Liver (tissue), 9 donors: ENCODE results near the gene CCDC179. TPM values are rescaled to one million over a fixed set of nuclear protein-coding genes. Genes with fewer than 3 reads are reported as not detected.

Experiments used
- DNase-seq: peaks from one replicate; pipeline ENCODE4 v3.0.0-alpha.2; 2017; ENCODE audit warnings: low spot score
- H3K27ac ChIP-seq, 2 donors: one replicate each; pipeline ENCODE4 v1.7.0; 2013; ENCODE audit warnings: inconsistent platforms in 2 of 2, low read length in 2 of 2, control low read depth in 1 of 2, low read depth in 1 of 2, mild to moderate bottlenecking in 1 of 2
- H3K27me3 ChIP-seq, 4 donors: one replicate each; pipeline versions ENCODE4 v1.6.1 to v1.7.0; 2013; ENCODE audit warnings: low read length in 3 of 4, inconsistent platforms in 1 of 4, mild to moderate bottlenecking in 1 of 4, moderate library complexity in 1 of 4; ENCODE audit not compliant: control insufficient read depth in 4 of 4, insufficient read depth in 4 of 4
- H3K36me3 ChIP-seq, 4 donors: one replicate each; pipeline versions ENCODE4 v1.6.1 to v1.7.0; 2013; ENCODE audit warnings: low read length in 3 of 4, mild to moderate bottlenecking in 3 of 4, low read depth in 1 of 4, moderate library complexity in 1 of 4; ENCODE audit not compliant: control insufficient read depth in 4 of 4, insufficient read depth in 3 of 4
- H3K4me1 ChIP-seq, 4 donors: one replicate each; pipeline versions ENCODE4 v1.6.1 to v1.7.0; 2013; ENCODE audit warnings: low read length in 3 of 4, mild to moderate bottlenecking in 3 of 4, moderate library complexity in 1 of 4; ENCODE audit not compliant: control insufficient read depth in 4 of 4, insufficient read depth in 4 of 4
- H3K4me3 ChIP-seq, 3 donors: one replicate each; pipeline versions ENCODE4 v1.6.1 to v1.7.0; 2013; ENCODE audit warnings: low read length in 3 of 3, control low read depth in 1 of 3, low read depth in 1 of 3, mild to moderate bottlenecking in 1 of 3
- H3K9ac ChIP-seq, 2 donors: one replicate each; pipeline ENCODE4 v1.7.0; 2013; ENCODE audit warnings: low read length in 2 of 2, mild to moderate bottlenecking in 2 of 2, moderate library complexity in 2 of 2, control low read depth in 1 of 2, low read depth in 1 of 2
- H3K9me3 ChIP-seq, 4 donors: one replicate each; pipeline versions ENCODE4 v1.6.1 to v1.7.0; 2013; ENCODE audit warnings: low read length in 3 of 4; ENCODE audit not compliant: control insufficient read depth in 4 of 4
- ATF3 ChIP-seq: IDR thresholded peaks from 2 replicates; pipeline ENCODE4 v1.6.1; 2016; ENCODE audit warnings: antibody characterized with exemption
- CTCF ChIP-seq: fragments of 150-350 bp; IDR thresholded peaks from 2 replicates; pipeline ENCODE4 v1.5.1; 2017; ENCODE audit warnings: improper control_type of control experiment, low read depth, low read length; ENCODE audit not compliant: missing input control
- FOXA1 ChIP-seq: IDR thresholded peaks from 2 replicates; pipeline ENCODE4 v1.6.1; 2016; ENCODE audit warnings: antibody characterized with exemption
- HNF4A ChIP-seq, 2 donors: conservative IDR thresholded peaks; 2 replicates each; pipeline ENCODE4 v1.6.1; 2016; ENCODE audit warnings: antibody characterized with exemption in 2 of 2, mild to moderate bottlenecking in 2 of 2
- HNF4G ChIP-seq: IDR thresholded peaks from 2 replicates; pipeline ENCODE4 v1.6.1; 2016; ENCODE audit warnings: antibody characterized with exemption
- JUND ChIP-seq, 2 donors: IDR thresholded peaks; 2 replicates each; pipeline ENCODE4 v1.6.1; 2016; ENCODE audit warnings: antibody characterized with exemption in 2 of 2
- MAX ChIP-seq: IDR thresholded peaks from 2 replicates; pipeline ENCODE4 v1.6.1; 2016; ENCODE audit warnings: antibody characterized with exemption
- RAD21 ChIP-seq, 2 donors: IDR thresholded peaks; 2 replicates each; pipeline ENCODE4 v1.6.1; 2016; ENCODE audit warnings: antibody characterized with exemption in 2 of 2, mild to moderate bottlenecking in 2 of 2
- REST ChIP-seq: IDR thresholded peaks from 2 replicates; pipeline ENCODE4 v1.6.1; 2016; ENCODE audit warnings: antibody characterized with exemption, mild to moderate bottlenecking
- SP1 ChIP-seq: IDR thresholded peaks from 2 replicates; pipeline ENCODE4 v1.6.1; 2018; ENCODE audit warnings: antibody characterized with exemption, mild to moderate bottlenecking
- TAF1 ChIP-seq: conservative IDR thresholded peaks from 2 replicates; pipeline ENCODE4 v1.6.1; 2016; ENCODE audit warnings: antibody characterized with exemption, mild to moderate bottlenecking
- WGBS: extraction: QIAGEN DNeasy Blood & Tissue Kit; methylation state at CpG from one replicate; pipeline ENCODE4 v1.1.7; 2013; 5-methylcytosine and 5-hydroxymethylcytosine counted together
- polyA plus RNA-seq, 2 donors: library from polyadenylated mRNA; stranded (reverse) in 1 of 2; unstranded in 1 of 2; fragments of 200-250 nt in 1 of 2; fragments of >200 nt in 1 of 2; fragmentation: Nextera tagmentation in 1 of 2; extraction: Ambion mirVana in 1 of 2; gene quantifications; one replicate each; pipeline versions ENCODE4 v1.2.1 to v1.2.3, GENCODE V29; 2013 to 2015
- total RNA-seq, 2 donors: library from RNA; depleted of rRNA; stranded (reverse); fragments of >200 nt; gene quantifications; one replicate each; pipeline ENCODE4 v1.2.3, GENCODE V29; 2014
- donor health status: healthy.
- donor health status: healthy.
- donor health status: healthy.
- donor health status: healthy.
- donor health status: healthy.

CCDC179 gene
- total and polyA plus RNA-seq, 4 donors, result 0.96 TPM; not detected in 3

GRCh38 chr11:22900764-22901486, 40.7 kb upstream of the CCDC179 start (continued):
- TF ChIP-seq CTCF (no peak), RAD21 (IDR thresholded peaks at IDR 0.05) (no peak), HNF4A (conservative IDR thresholded peaks at IDR 0.05) (no peak), MAX (no peak)

- H3K9ac ChIP-seq, result no peak overlapping the region
- H3K4me3 ChIP-seq, result no peak overlapping the region
- H3K4me1 ChIP-seq, result peaks cover 0 to 1% (median under 1%) of the 10 kb centered on the region in 4 donors
- DNase-seq, result no peak
- no peaks in the 10 kb centered on the region for H3K9me3 ChIP-seq
- H3K27ac ChIP-seq, result no peak overlapping the region
- no peak for TF ChIP-seq FOXA1
- TF ChIP-seq JUND (IDR thresholded peaks at IDR 0.05), result no peak
- TF ChIP-seq HNF4A (conservative IDR thresholded peaks at IDR 0.05), result no peak
- no peak for TF ChIP-seq ATF3
- no peak for TF ChIP-seq SP1
- TF ChIP-seq TAF1, result no peak
- H3K36me3 ChIP-seq, result no peaks in the 10 kb centered on the region
- WGBS, result 89% methylated on average over 5 of the region's 5 CpGs
- no peaks in the 10 kb centered on the region for H3K27me3 ChIP-seq
Measured at GRCh38 chr11:22898036-22898435, 37.8 kb upstream of the CCDC179 start.

GRCh38 chr11:22890227-22890626, 30.0 kb upstream of the CCDC179 start:
- no peak overlapping the region for H3K4me3 ChIP-seq
- TF ChIP-seq REST (no peak), RAD21 (IDR thresholded peaks at IDR 0.05) (no peak), HNF4G (no peak)
- H3K9ac ChIP-seq, result no peak overlapping the region
- H3K27me3 ChIP-seq, result no peaks in the 10 kb centered on the region
- no peak overlapping the region for H3K27ac ChIP-seq
- no peaks in the 10 kb centered on the region for H3K4me1 ChIP-seq
- WGBS, result 81% methylated on average over 2 of the region's 2 CpGs
- no peaks in the 10 kb centered on the region for H3K9me3 ChIP-seq
- H3K36me3 ChIP-seq, result no peaks in the 10 kb centered on the region
- no peak for DNase-seq
